Stimulated activated CD8-positive, alpha-beta memory T cell treated with anti-CD3 and anti-CD28 coated beads, Interleukin-4, amount 100 ng/mL, for 48 hours (primary cell): ENCODE results near the gene HSD11B1.
A peak's percentile ranks its signal among the peaks of the same experiment; 100 is the strongest.
"Not testable (repeated sequence)": the region's sequence is repeated elsewhere in the genome, so short reads cannot be mapped to it uniquely, and the experiment has no call there.

ENCODE experiments used
- DNase-seq: peaks from one replicate; pipeline ENCODE4 v3.0.0-alpha.2; 2020

Gene HSD11B1

GRCh38 chr1:209692296-209692695 is 12.3 kb upstream of the HSD11B1 start:
- no peak for DNase-seq

DNA sequence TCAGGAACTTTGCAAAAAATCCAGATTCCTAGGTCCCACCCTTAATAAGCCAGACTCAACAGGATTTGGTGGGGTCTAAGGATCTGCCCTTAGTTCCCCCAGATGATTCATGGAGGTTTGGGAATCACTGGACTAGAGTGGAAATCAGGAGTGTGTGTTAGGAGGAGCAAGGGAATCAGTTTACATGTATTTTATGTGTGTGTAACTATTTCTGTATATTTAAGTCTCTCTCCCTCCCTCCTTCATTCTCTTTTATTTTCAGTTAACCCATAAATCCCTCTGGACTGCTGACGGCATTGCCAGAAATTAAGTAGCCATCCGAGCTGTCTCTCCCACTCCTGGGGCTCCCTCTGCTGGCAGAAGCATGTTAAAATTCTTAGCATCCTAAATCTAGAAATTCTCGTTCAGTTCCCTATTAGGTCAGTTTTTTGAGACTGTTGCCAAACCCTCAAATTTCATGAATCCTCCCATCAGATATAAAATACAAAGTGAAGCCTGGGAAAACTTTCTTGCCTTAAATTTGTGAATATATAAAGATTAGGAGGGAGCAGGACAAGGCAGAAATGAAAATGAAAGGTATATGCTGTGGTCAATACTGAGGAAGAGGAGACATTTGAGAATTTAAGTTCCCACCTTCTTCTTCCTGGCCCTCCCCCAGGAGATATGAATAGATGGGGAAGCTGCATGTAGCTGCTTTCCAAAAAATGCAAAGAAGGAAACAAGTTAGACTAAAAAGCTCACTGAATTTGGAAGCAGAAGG is 11.7 kb upstream of the HSD11B1 start:
- peak; percentile 85 for DNase-seq

DNA sequence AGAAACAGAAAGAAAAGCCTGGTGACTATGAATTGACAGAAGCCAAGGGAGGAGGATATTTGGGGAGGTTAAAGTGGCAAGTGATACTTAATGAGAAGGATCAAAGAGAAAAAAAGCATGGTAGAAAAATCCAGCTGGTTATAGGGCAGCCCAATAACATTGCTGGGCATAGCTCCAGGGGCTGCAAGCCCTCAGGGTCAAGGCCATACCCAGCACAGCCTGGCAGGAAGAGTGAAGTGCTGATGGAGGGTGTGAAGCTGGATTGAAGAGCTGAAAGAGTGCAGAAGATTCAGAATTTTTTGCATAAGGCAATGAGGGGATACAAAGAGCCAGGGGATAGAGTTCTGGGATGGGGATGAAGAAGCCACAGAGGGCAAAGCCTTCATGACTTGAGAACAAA is 8.0 kb upstream of the HSD11B1 start:
- DNase-seq: no peak

DNA sequence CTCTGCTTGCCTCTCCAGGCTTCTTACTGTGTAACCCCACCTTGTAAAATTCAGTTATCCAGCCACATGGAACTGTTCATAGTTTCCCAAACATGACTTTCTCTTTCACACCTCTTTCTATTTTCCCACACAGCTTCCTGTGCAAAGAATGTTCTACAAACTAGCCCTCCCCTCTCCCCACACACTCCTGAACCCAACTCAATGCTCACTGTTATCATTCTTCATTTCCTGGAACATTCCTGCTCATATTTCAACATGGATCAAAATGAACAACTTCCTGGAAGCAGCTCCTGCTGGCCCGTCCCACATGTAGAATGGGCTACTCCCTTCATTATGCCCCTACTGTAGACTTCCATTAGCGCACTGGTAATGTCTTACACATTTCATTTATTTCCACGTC is 7.5 kb upstream of the HSD11B1 start:
- DNase-seq: no peak

- not testable (repeated sequence) for DNase-seq
Observed at GRCh38 chr1:209700686-209701085, 4.0 kb upstream of the HSD11B1 start.

- DNase-seq: no peak
Observed at GRCh38 chr1:209702832-209703231, 1.8 kb upstream of the HSD11B1 start.

DNA sequence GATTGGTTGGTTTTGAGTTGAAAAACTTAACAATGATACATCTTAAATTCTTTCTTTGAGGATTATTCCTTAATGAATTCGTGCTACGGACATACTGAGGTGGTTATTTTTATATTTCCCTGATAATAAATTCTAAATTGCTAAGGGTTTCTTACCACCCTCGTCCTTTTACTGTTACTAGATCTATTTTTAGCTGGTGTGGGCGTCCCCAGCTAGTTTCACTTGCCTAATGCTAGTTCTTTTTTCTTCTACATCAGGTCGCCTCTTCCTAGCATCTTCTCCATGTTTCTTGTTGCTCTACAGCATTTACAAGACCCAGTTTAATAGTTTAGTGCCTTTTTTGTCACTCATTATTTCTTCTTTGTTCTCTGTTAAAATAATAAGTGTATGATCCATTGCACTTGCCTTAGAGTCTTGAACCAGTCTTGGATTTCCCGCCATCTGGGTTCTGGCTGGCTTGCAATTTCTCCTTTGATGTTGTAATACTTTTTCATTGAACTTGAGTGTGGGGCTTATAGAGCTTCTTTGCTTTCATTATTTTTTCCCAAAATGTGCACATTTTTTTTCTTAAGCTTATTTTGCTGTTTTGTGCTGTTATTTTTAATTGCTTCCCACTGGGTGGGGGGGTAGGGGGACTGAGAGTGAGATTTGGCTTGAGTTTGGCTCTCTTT is 677 bp upstream of the HSD11B1 start:
- no peak for DNase-seq

- no peak for DNase-seq
Observed at GRCh38 chr1:209705033-209705598, 470 bp downstream of the HSD11B1 start.

DNA sequence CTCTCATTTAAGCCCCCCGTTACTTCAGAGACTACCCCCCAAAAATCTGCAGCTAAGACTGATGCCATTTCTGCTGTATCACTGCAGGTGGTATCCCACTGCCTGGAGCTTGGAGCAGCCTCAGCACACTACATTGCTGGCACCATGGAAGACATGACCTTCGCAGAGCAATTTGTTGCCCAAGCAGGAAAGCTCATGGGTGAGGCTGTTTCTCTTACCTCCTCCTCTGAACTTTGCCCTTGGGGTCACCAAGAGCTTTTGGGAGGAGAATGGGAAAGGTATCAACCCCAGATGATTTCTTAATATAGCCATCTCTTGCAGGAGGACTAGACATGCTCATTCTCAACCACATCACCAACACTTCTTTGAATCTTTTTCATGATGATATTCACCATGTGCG is 2.0 kb downstream of the HSD11B1 start:
- DNase-seq: no peak

- no peak for DNase-seq
Observed at GRCh38 chr1:209707308-209707707, 2.7 kb downstream of the HSD11B1 start.

GRCh38 chr1:209708297-209708696 is 3.7 kb downstream of the HSD11B1 start:
- no peak for DNase-seq

DNA sequence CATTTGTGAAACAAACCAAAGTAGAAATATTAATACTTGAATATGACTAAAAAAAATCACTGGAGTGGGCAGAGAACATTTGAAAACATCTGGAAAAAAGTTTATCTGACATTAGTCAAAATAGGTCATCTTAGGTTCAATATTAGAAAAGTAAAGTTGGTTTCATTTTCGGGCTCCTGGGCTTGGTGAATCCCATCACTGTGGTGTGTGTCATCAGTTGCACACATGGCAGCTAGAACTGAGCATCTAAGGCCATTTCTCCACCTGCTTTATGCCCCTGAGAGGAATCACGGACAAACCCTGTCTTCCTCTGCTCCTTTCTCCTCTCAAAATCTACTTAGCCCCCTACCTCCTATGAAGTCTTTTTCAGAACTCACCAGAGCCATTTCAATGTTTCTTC is 5.4 kb downstream of the HSD11B1 start:
- no peak for DNase-seq

DNA sequence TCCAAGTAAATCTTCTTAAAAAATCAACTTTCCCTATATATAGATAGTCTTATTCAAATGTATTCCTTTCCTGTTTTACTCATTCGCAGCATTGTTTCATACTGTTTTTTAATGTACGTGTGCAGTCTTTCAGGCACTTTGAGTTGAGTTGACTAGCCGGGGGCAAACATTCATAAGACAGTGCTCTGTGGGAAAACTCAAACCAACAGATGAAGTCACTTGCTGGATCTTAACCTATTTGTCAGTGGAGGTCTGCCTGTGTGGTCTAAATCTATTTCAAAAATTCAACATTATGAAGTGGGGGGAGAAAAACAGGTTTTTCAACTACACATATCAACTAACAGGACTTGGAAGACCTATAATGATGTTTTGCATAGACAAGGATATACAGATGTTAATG is 6.2 kb downstream of the HSD11B1 start:
- no peak for DNase-seq

DNA sequence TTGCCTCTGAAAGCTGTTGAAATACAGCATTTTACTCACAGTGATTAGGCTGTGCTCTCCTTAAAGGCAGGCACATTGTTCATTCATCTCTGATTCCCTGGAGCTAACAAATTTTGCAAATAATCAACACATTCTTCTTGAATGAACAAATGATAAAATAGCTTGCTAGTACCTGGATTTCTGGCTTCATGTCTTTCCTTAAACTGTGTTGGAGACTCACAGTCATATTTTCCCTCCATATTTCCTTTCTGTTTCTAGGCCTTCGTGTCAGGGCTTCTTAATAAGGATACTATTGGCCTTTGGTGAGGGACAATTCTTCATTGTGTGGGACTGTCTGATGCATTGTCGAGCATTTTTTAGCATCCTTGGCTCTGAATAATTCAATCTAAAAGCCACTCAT is 9.7 kb downstream of the HSD11B1 start:
- no peak for DNase-seq

DNA sequence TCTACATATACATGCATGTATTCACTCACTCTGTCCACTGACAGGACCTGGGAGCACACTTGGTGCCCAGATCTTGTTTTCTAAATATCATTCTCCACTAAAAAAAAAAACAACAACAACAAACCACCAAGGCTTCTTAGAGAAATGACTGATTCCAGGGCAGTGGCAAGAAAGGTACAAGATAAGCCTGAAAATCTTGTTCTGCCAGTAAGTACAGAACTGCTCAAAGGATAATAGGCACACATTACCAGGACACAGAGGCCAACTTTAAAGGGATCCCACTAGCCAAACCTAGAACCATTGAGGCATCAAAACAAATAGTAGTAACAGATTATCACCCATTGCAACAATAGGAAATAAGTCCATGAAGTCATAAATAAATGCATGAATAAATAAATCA is 10.7 kb downstream of the HSD11B1 start:
- DNase-seq: no peak

DNA sequence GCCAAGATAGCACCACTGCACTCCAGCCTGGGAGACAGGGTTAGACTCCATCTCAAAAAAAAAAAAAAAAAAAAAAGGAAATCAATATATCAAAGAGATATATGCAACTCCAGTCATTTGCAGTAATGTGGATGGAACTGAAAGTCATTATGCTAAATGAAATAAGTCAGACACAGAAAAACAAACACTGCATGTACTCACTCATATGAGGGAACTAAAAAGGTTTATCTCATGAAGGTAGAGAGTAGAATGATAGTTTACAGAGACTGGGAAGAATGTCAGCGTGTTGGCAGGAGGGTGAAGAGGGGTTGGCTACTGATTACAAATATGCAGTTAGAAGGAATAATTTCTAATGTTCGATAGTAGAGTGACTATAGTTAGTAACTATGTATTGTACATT is 13.2 kb downstream of the HSD11B1 start:
- DNase-seq: no peak

- no peak for DNase-seq
Observed at GRCh38 chr1:209720326-209720725, 15.7 kb downstream of the HSD11B1 start.

GRCh38 chr1:209720826-209721225 is 16.2 kb downstream of the HSD11B1 start:
- DNase-seq: no peak

- DNase-seq: no peak
Observed at GRCh38 chr1:209721323-209721722, 16.7 kb downstream of the HSD11B1 start.

DNA sequence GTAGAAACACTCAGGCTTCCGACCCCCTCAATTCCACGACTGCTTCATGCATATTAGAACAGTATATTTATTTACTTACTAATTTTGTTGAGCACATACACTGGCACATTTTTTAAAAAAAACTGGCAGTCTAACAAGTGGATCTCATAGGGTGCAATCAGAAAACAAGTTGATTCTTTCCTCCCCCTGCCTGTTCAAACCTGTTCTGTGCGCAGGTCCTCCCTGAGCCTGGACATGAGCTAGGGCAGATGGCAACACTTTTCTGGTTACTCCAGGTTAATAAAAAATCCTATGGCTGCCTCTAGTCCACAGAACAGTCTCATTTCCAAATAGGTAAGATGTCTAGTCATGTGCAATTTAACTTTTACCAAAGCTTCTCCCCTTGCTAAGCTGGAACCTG is 18.6 kb downstream of the HSD11B1 start:
- no peak for DNase-seq

- DNase-seq: peak; percentile 64
Observed at GRCh38 chr1:209723756-209724693, 19.4 kb downstream of the HSD11B1 start.

DNA sequence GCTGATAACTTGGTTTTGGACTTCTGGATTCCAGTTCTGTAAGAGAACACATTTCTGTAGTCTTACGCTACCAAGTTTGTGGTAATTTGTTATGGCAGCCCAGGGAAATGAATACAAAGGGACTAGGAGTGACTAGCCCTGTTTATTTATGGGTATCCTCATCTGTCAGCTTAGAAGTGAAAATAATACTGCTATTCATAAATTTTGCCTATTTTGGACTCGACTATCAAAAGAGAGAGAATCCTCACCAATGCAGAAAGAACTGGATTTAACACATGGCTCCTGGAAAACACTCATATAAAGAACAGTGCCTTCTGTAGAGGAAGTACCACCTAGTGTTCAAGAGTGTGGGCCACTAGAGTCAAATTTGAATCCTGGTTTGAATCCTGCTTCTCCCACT is 22.6 kb downstream of the HSD11B1 start:
- no peak for DNase-seq

DNA sequence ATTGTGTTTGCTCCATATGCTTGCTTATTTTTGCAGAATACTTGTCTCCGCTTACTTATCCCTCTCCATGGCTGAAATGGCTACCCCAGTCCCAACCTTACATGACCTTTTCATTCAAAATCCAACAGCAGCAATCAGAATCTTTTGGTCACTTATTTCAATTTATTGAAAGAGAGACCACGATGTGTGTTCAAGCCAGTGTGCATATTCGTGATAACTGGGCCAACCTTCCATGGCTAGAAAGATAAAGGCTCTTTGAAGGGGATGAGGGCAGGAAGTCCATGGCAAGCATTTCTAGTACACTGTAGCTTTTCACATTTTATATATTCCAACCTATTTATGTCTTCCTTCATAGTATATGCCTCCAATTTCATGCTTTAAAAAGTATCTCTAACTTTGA is 23.1 kb downstream of the HSD11B1 start:
- DNase-seq: no peak
